NCI-H460 (cell line): ENCODE results near the gene WWOX. TPM values are rescaled to one million over a fixed set of nuclear protein-coding genes. Genes with fewer than 3 reads are reported as not detected.

Source experiments
- DNase-seq: peaks from one replicate; pipeline ENCODE4 v3.0.0-alpha.2; 2016; ENCODE audit warnings: low read depth; ENCODE audit errors: extremely low read depth
- total RNA-seq: library from RNA; depleted of rRNA; stranded (reverse); fragments of >200 nt; shearing (Covaris generic); gene quantifications from 2 replicates; pipeline ENCODE4 v1.2.3, GENCODE V29; 2014

Gene WWOX
- total RNA-seq, 1 experiment from 2014 or later = 11.1 TPM

DNA sequence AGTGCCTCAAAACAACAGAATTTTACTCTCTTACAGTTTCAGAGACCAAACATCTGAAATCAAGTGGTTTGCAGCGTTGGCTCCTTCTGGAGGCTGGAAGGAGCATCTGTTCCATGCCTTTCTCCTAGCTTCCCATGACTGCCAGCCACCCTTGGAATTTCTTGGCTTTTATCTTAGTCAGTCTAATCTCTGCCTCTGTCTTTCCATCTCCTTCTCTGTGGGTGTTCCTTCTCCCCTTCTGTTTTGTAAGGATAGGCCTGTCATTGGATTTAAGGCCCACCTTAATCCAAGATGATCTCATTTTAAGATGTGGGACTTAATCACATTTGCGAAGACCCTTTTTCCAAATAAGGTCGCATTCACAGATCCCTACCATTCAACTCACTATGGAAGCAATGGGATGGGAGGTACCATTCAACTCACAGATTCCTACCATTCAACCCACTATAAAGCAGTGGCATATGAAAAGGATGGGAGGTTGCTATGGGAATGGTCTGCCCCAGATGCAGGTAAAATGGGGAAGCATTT is 321.8 kb downstream of the WWOX start:
- no peak for DNase-seq

DNA sequence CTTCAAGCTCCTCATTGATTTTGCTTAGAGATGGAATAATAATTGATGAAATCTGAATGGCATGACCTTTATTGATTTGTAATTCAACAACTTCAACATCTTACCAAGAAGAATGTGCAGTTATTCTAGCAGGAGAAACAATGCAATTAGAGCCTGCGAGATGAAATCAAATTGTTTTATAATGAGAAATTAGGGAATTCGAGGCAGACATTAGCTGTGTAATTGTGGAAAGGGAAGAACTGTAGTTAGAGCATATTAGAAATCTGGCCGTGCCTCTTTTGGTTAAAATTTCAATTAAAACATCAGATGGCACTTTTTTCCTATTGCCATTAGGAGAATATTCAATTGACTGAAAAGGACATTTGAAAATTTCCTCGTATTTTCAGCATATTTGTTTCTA is 325.8 kb downstream of the WWOX start:
- no peak for DNase-seq

DNA sequence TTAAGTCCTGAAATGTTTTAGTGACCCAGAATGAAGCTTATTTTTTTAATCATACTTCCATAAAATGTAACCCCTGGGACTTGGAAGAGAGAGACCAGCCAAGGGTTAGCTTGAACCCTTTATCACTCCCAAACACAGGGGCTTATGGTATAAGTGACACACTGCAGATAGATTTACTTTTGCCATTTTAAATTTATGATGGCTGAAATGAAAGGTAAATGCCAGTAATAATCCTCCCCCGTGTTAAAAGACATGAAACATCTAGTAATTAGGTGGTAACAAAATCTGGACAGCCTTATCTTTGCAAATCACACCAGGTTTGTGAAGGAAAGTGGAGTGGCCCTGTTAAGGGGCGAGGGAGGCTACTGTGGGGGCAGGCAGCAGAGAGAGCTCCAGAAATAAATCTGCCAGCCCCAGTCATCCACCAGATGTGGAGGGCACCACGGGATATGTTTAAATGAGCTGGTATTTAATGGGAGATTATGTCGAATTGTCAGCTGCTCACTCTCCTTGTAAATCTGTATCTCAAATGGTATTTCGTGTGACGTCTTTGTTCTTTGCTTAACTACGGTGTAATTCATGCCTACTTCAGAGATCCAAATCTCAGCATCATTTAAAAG is 326.5 kb downstream of the WWOX start:
- no peak for DNase-seq

DNA sequence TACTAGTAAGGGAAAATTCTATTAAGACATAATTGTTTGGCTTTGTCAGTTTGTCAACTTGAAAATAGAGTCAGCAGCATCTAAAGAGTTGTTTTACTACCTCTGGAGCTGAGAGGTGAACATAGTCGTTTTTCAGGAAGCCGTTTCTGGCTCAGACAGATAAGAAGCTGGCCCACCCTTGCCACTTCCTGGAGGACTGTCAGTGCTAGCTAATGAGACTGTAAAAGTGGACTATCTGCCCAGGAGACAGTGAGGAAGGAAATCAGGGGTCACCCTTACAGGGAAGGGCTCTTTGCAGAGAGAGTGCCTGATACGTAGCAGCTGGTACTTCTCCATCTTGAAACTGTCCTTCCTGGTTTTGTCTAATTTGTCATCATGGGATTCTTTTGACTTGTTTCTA is 328.7 kb downstream of the WWOX start:
- no peak for DNase-seq

DNA sequence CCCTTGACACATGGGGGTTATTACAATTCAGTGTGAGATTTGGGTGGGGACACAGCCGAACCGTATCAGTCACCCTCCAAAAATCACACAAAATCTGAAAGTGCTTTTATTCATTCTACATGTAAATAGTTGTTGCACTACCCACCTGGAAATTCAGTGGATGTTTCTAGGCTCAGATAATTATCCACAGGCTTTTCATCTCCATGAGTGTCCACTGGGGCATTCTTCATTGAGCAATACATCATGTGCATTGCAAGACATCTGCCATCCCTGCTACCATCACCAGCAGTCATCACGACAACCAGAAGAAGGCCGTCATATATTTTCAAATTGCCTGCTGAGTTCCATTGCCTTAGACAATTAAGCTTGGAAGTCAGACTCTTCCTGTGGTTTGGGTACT is 330.8 kb downstream of the WWOX start:
- DNase-seq = no peak

DNA sequence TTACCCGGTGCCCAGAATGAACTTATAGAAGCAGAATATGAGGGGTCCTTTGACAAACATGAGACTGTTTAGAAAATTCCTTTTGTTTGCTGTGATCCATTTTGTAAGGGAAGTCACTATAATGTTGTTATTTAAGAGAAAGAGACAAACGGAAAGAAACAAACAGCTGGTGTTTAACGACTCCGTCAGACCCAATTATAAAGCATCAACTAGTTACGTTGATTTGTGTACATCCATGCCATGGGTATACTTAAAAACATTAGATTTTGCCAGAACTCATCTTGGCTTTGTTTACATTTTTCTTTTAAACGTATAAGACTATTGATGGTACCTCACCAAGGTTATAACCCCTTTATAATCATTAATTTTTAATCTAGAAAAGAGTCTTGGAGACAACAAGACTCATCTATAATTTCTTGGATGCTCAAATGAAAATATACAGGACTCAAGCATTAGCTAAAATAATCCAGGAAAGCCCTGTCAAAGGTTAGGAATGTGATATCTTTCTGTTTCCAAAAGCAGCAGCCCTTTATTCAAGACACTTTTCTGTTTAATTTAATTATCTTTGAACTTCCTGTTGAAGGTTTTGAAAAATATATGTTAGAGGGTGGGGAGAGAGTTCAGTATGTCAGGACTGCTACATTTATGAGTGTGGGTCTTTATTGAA is 331.7 kb downstream of the WWOX start:
- DNase-seq = no peak

DNA sequence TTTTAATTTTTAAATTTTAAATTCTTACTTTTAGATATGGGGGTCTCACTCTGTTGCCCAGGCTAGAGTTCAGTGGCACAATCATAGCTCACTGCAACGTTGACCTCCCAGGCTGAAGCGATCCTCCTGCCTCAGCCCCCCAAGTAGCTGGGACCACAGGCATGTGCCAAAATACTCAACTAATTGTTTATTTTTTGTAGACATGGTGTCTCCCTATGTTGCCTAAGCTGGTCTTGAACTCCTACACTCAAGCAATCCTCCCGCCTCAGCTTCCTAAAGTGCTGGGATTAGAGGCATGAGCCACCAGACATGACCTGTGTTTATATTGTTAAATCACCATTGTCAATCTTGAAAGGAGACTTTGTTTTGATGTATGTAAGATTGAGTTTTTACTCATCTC is 332.2 kb downstream of the WWOX start:
- DNase-seq = no peak

DNA sequence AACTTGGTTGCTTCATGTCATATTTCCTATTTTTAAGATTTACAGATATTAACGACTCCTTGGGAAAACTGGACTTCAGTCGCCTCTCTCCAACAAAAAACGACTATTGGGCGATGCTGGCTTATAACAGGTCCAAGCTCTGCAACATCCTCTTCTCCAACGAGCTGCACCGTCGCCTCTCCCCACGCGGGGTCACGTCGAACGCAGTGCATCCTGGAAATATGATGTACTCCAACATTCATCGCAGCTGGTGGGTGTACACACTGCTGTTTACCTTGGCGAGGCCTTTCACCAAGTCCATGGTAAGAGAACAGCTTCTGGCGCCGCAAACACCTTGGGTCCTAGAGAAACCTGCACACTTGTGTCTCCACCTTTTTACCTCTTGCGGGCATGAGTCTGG is 333.0 kb downstream of the WWOX start:
- DNase-seq = no peak

DNA sequence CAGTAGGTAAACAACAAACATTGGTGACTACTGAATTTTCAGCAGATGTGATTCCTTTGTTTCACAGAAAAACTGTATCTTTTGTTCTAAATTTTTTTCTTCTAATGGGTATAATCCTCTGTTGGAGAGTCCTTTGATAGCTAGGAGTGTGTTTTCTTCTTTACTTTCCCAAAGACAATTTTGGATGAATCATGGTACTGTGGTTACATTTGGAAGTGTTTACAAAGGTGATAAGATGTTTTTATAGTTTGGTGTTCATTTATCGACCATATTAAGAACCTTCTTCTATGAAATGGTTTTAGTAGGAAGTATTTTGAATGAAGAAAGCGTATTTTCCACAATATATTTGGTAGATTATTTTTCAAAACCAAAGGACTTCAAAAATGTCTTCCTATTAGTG is 333.7 kb downstream of the WWOX start:
- DNase-seq = no peak

DNA sequence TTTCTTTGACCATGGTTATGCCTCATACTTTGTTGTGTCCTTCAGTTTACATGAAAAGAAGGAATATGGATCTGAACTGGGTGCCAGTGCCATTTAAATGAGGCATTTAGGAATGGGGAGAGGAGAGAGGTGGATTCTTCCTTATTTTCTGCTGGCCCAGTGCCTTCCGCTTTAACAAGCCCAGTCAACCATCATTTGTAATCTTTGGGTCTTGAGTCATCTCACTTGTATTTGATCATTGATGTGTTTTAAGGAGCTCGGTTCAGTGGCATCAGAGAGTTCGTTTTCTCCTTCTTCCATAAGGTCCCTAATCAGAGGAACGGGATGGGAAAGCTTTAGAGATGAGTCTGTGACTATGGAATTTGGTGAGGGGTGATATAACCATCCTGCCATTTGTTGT is 334.9 kb downstream of the WWOX start:
- no peak for DNase-seq

DNA sequence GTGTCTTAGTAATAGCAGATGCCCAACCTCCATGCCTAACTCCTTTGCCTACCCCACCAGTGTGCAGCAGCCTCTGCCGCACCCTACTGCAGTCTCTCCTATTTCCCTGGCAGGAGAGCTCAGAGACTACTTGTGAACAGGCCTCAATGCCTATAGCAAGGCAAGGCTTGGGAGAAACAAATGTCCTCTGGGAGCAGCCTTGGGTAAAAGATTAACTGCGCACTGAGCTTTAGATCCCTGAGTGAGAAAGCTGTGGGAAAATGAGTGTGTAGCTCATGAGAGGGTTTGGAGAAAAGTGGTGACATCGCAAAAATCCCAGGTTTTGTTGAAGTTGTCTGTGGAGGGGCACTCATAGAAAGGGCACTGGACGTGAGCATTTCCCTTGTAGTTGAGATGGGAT is 335.8 kb downstream of the WWOX start:
- no peak for DNase-seq

DNA sequence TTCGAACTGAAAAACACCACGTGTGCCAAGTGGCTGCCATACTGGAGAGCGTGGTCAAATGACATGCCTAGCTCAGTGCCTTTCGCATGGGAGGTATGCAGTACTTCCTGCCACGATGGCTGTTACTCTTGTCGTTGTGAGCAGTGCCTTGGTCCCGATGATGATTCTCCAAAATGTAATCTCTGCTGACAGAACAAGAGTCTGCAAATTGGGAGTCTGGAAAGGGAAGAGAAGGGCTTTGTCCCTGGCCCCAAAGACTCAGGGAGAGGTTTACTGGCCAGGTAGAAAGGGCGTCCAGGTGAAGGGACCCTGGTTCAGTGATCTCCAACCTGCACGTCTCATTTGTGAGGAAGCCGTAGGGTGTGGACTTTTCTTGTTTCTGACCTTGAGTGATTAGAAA is 336.6 kb downstream of the WWOX start:
- no peak for DNase-seq

DNA sequence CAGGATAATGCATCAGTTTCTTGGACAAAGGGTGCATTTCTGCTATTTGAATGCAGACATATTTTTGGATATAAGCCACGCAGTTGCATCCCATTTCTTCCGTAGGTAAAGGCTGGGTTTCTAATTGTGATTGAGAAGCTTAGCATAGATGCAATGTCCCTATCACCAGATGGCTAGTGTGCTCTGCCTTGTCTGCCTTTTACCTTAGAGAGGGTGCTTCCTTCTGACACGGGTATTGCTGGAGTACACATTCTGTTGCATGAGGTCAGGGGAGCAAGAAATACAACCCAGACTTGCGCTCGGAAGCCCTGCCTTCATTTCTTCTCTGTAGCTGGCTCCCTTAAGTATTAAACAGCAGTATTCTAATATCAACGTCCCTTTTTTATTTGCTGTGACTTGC is 337.4 kb downstream of the WWOX start:
- DNase-seq = no peak

DNA sequence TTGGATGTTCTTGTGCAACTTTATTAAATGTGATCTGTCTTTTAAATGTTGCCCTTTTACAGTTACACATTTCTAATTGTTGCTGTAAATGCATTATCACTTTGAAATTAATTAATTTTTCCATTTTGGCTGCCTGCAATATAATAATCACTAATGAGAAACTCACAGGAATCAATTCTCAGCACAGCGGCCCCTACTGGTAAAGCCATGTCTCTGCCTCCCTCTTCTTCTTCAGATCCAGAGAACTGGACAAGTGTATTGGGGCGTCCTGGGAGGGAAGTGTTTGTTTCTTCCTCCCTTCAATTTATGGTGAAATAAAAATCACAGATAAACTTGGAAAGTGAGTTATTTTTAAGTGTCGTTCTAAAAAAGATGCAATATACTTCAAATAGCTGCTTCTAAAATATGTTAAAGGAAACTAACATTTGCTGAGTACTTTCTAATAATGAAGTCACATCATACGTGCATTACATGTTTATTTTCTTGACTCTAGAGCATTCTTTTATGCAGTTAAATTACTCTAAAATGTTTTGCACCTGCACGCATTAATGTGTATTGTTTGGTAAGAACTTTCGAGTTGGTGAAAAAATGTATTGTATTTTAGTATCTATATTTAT is 338.0 kb downstream of the WWOX start:
- no peak for DNase-seq

DNA sequence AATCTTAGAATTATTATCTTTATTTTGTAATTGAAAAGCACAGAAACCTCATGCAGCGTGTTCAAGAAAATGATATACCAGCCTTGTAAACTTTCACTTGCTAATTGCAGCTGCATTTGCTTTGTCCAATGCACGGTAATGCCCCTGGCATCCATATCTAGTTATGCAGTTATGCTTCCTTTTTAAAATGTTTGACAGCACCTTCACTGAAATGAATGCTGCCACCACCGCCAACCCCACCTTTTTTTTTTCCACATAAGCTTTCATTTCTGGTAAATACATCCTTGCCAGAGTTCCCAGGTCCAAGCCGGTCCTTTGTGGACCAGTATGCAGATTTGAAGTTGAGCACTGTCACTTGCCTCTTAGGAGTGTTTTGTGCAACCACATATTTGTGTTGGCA is 338.8 kb downstream of the WWOX start:
- no peak for DNase-seq

DNA sequence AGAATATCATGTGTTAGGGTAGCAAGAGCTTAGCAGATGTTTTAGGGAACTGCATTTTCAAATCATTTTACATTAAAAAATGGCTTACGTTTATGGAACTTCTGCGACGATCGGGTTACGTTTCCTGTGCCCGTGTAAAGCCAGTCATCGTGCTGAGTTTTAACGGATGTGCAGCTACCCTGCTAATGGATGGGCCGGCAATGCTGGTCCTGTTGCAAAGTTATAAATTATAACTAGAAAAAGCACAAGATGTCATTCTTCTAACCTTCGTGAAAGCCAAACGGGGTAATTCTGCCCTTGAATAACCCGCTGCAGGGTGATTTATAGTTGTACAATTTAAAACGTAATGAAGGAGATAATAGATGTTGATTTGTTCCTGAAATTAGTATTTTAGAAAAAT is 339.2 kb downstream of the WWOX start:
- no peak for DNase-seq

DNA sequence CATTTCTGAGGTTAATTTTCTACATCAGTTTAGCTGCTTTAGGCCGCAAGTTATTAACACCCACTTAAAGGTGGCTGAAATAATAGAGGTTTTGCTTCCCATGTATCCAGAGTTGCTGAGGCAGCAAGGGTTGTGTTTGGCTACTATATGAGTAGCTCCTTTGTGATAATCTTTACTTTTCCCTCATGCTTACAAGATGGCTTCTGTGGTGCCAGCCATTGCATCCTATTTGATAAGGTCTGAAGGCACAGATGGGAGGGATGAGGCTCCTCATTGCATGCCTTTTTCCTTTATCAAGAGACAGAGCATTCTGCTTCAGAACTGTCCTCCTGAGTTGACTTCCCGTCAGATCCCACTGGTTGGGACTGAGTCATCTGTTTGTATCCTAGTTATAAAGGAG is 340.2 kb downstream of the WWOX start:
- DNase-seq = no peak

DNA sequence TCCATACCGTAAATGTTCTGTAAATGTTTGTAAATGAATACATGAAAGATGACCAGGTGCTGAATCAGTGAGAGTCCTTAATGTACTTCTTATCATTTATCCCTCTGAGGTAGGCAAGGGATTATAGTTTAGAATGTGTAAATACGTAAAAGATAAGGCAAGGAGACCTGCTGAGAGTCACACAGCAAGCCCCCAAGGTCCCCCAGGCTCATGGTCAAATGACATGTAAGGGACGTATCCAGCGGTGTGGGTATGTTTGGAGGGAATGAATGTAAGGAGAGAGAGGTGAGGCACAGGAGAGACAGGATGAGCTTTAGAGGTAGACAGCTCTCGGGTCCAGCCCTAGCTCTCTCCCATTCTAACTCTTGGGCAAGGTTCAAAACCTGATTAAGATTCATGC is 341.8 kb downstream of the WWOX start:
- no peak for DNase-seq

DNA sequence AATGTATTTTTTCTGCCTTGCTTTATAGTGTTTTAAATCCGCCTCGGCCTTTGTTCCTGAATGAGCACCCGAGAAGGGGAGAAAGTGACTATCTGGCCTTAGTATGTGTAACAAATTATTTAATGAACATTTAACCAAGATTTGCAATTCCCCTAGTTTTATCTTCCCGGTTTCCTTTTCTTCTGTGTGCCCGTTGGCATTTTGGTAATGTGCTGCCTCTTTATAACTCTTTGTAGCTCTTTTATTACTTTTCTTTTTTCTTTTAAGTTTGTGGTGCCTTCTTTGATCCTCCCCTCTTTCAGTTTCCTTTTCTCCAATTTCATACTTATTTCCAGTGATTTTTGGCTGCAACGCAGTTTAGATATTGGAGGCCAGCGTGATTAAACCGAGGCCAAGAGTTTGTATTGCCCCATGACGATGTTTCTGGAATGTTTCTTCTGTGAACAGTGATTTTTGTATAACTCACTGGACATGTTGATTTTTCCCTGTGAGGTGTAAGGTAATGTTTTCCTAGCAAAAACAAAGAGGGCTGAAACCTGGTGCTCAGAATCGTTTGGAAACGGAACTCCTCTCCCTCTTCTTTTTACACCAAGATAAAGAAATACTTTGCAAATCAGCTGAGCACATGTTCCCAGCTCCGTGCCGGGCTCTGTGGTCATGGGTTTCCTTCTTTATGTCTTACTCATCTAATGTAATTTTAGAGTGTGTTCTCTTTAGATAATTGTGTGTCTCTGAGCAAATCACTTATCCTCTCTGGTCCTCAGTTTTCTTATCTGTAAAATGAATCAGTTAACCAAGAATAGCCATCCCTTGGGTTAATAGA is 344.3 kb downstream of the WWOX start:
- no peak for DNase-seq

DNA sequence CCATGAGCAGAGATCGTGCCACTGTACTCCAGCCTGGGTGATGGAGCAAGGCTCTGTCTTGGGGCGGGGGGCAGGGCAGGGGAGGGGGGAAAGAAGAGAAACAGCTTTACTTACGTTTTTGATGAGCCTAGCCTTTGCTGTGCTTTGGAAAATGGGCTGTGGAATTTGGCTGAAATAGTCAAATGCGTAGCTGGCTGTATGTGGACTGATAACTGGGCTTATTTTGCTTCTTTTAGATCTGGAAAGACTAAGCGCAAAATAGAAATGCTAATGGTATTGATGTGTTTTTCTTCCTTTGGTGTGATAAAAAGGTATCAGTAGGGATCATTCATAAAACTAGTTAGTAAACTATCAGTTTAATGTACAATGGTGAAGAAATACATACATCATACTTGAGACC is 346.4 kb downstream of the WWOX start:
- no peak for DNase-seq

DNA sequence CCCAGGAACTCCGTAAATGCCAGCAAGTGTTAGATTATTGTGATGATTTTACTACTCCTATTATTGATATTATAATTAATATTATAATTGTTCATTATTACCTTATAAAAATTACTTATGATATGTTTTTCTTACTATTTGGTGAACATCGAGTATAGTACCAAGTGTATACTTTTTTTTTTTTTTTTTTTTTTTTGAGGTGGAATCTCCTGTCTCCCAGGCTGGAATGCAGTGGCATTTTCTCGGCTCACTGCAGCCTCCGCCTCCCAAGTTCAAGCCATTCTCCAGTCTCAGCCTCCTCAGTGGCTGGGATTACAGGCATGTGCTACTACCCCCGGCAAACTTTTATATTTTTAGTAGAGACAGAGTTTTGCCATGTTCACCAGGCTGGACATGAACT is 347.0 kb downstream of the WWOX start:
- DNase-seq = no peak
